Ishikawa (cell line): ENCODE data around the gene MOV10.

ENCODE experiments used
- CEBPB ChIP-seq: IDR thresholded peaks from 2 replicates; pipeline ENCODE4 v1.6.1; 2012
- CREB1 ChIP-seq: IDR thresholded peaks from 2 replicates; pipeline ENCODE4 v1.6.1; 2012; ENCODE audit warnings: low read depth
- EP300 ChIP-seq: IDR thresholded peaks from 2 replicates; pipeline ENCODE4 v1.6.1; 2012; ENCODE audit warnings: borderline replicate concordance
- MAX ChIP-seq: IDR thresholded peaks from 2 replicates; pipeline ENCODE4 v1.6.1; 2012
- NFIC ChIP-seq: IDR thresholded peaks from 2 replicates; pipeline ENCODE4 v1.6.1; 2012
- TAF1 ChIP-seq: IDR thresholded peaks from 2 replicates; pipeline ENCODE4 v1.6.1; 2012; ENCODE audit warnings: low read depth, mild to moderate bottlenecking
- TEAD4 ChIP-seq: IDR thresholded peaks from 2 replicates; pipeline ENCODE4 v1.6.1; 2012
- YY1 ChIP-seq: IDR thresholded peaks from 2 replicates; pipeline ENCODE4 v1.6.1; 2012; ENCODE audit warnings: low read depth

GRCh38 chr1:112638110-112638428, 36.4 kb upstream of the MOV10 start:
- TF ChIP-seq TAF1 (no peak), NFIC (no peak), MAX (no peak), EP300 (no peak), CEBPB (no peak), TEAD4 (no peak), CREB1 (no peak), YY1 (no peak)
